Endodermal cell (in vitro differentiated cells): ENCODE results near the gene MAP3K4. TPM values are rescaled to one million over a fixed set of nuclear protein-coding genes. Genes with fewer than 3 reads are reported as not detected.
A peak's percentile ranks its signal among the peaks of the same experiment; 100 is the strongest.
"Not testable (repeated sequence)": the region's sequence is repeated elsewhere in the genome, so short reads cannot be mapped to it uniquely, and the experiment has no call there.

Experiments
- DNase-seq: peaks from one replicate; pipeline ENCODE4 v3.0.0-alpha.2; 2017
- H3K27ac ChIP-seq: 2 replicates; pipeline ENCODE4 v1.5.1; 2013; ENCODE audit warnings: mild to moderate bottlenecking, low read depth, low read length, moderate library complexity
- H3K27me3 ChIP-seq: 2 replicates; pipeline ENCODE4 v1.6.1; 2013; ENCODE audit warnings: mild to moderate bottlenecking, low read length, moderate library complexity; ENCODE audit not compliant: insufficient read depth, control insufficient read depth, poor library complexity, severe bottlenecking
- H3K36me3 ChIP-seq: 2 replicates; pipeline ENCODE4 v1.7.0; 2013; ENCODE audit warnings: mild to moderate bottlenecking, low read length, moderate library complexity; ENCODE audit not compliant: control insufficient read depth, insufficient read depth
- H3K4me1 ChIP-seq: one replicate; pipeline ENCODE4 v1.7.0; 2013; ENCODE audit warnings: low read length; ENCODE audit not compliant: control insufficient read depth, insufficient read depth
- H3K4me3 ChIP-seq: 2 replicates; pipeline ENCODE4 v1.5.1; 2013; ENCODE audit warnings: mild to moderate bottlenecking, low read length, moderate library complexity
- H3K9ac ChIP-seq: 2 replicates; pipeline ENCODE4 v1.6.1; 2013; ENCODE audit warnings: mild to moderate bottlenecking, low read length, moderate library complexity; ENCODE audit not compliant: poor library complexity, severe bottlenecking; ENCODE audit errors: extremely low read depth
- H3K9me3 ChIP-seq: 2 replicates; pipeline ENCODE4 v1.6.1; 2013; ENCODE audit warnings: mild to moderate bottlenecking, low read length, moderate library complexity; ENCODE audit not compliant: control insufficient read depth
- H3K27ac Mint-ChIP-seq: 2 replicates; pipeline ENCODE4 v1.8.0; 2020; ENCODE audit warnings: mixed read lengths
- H3K27me3 Mint-ChIP-seq: 2 replicates; pipeline ENCODE4 v1.8.0; 2021; ENCODE audit warnings: mild to moderate bottlenecking, mixed read lengths; ENCODE audit not compliant: insufficient read depth
- H3K36me3 Mint-ChIP-seq: 2 replicates; pipeline ENCODE4 v1.8.0; 2020; ENCODE audit warnings: low read depth, mixed read lengths
- H3K4me1 Mint-ChIP-seq: 2 replicates; pipeline ENCODE4 v1.8.0; 2020; ENCODE audit warnings: mixed read lengths
- H3K4me3 Mint-ChIP-seq: 2 replicates; pipeline ENCODE4 v1.8.0; 2020; ENCODE audit warnings: mild to moderate bottlenecking, moderate library complexity, mixed read lengths
- H3K9me3 Mint-ChIP-seq: 2 replicates; pipeline ENCODE4 v1.8.0; 2020; ENCODE audit warnings: mild to moderate bottlenecking, mixed read lengths
- WGBS, 2 experiments: methylation state at CpG; one replicate each; pipeline versions ENCODE4 v1.1.5 to v1.1.7; 2013; ENCODE audit warnings: missing lambda C conversion rate in 2 of 2, mixed read lengths in 1 of 2; ENCODE audit not compliant: insufficient coverage in 1 of 2, insufficient read length in 1 of 2; 5-methylcytosine and 5-hydroxymethylcytosine counted together
- total RNA-seq, 2 donors: library from RNA; stranded (reverse); fragmentation: NEBNext Ultra II Directional in 1 of 2; extraction: Animal tissue kit (Norgen Biotek cat#: 25700) in 1 of 2; gene quantifications; 2 replicates in 1 of 2; 3 replicates in 1 of 2; pipeline ENCODE4 v1.2.1, GENCODE V29; 2021
- TF ChIP-seq, protein P1 (sequence below): fragments of 200-600 bp; sonication (generic); conservative IDR thresholded peaks from 2 replicates; pipeline ENCODE4 v1.5.0; 2021; ENCODE audit warnings: antibody characterized with exemption, mild to moderate bottlenecking

Gene MAP3K4
- total RNA-seq, 2 donors from 2014 or later, result 82.8 to 105 TPM

DNA sequence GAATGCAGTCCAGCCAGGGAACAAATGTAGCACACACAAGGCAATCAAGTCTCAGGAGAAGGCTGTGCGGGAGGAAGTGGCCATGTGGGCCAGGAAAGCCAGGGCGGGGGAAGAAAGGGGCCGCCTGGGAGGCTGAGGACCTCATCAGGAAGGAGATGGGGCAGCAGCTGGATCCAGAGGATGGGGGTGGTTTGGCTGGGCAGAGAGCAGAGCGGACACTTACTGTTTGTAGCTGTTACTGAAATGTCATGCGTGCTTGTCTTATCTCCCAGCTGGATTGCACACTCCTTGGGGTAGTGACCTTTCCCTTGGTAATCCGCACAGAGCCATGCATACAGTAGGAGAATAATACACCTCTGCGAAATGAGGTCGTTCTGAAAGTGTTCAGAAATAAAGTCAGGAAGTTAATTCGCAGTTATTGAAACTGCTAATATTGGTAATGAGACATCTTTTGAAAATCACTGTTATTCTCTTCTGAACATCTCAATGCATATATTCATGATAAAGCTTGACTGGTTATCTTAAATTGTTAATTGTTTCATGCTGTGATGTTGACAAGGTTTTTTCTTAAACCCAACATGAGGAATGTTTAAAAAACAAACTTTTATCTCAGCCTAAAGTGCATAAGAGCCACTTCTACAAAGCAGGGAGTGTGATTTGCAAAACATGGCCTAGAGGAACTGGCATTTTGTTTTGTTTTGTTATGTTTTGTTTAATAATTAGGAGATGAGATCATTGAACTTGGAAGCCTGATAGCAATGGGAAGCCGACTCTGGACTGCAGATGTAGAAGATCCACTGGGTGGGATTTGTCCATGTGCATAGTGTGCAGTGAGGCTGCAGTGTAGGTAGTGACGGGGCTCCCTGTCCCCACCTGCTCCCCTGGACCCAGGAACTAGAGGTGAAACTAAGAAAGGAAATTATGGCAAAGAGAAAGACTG is 18.0 kb upstream of the MAP3K4 start:
- no peaks in the 10 kb centered on the region for H3K36me3 ChIP-seq
- peaks cover 35% of the 10 kb centered on the region for H3K9me3 ChIP-seq
- no peak overlapping the region for H3K9ac ChIP-seq
- Mint-ChIP-seq H3K27ac (peak overlapping the region; percentile 93), H3K4me1 (peaks cover 61% of the 10 kb centered on the region), H3K9me3 (peaks cover 27% of the 10 kb centered on the region), H3K36me3 (peaks cover 31% of the 10 kb centered on the region), H3K4me3 (no peak overlapping the region), H3K27me3 (no peaks in the 10 kb centered on the region)
- H3K27ac ChIP-seq, result no peak overlapping the region
- no peak overlapping the region for H3K4me3 ChIP-seq
- H3K4me1 ChIP-seq, result peaks cover 22% of the 10 kb centered on the region
- TF ChIP-seq, protein P1, sequence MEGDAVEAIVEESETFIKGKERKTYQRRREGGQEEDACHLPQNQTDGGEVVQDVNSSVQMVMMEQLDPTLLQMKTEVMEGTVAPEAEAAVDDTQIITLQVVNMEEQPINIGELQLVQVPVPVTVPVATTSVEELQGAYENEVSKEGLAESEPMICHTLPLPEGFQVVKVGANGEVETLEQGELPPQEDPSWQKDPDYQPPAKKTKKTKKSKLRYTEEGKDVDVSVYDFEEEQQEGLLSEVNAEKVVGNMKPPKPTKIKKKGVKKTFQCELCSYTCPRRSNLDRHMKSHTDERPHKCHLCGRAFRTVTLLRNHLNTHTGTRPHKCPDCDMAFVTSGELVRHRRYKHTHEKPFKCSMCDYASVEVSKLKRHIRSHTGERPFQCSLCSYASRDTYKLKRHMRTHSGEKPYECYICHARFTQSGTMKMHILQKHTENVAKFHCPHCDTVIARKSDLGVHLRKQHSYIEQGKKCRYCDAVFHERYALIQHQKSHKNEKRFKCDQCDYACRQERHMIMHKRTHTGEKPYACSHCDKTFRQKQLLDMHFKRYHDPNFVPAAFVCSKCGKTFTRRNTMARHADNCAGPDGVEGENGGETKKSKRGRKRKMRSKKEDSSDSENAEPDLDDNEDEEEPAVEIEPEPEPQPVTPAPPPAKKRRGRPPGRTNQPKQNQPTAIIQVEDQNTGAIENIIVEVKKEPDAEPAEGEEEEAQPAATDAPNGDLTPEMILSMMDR, result no peak
- WGBS, 2 experiments, result 69 to 79% methylated on average over 8 to 11 of the region's 11 CpGs
- H3K27me3 ChIP-seq, result no peaks in the 10 kb centered on the region
- DNase-seq, result peak; percentile 74

DNA sequence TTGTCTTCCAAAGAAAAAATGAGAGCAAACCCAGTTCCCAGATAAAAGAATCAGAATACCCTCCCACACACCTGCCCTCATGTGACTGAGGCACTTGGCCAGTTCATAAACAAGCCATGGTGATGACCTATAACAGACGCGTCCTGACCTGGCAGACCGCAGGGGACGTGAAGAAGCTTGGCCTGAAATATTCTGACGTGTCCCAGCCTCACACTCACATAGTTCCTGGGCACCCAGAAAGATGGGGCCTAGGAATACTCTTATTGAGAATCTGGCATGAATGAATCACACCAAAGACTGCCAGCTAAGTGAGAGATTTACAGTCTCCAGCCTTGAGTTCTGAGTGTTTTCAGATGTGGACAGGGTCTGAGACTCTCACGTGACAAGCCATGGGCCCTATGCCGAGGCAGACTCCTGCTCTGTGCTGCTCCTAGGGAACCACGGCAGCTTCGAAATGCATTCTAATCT is 17.2 kb upstream of the MAP3K4 start:
- H3K4me3 ChIP-seq, result no peak overlapping the region
- WGBS, 2 experiments, result 83 to 89% methylated on average over 8 to 9 of the region's 9 CpGs
- peaks cover 35% of the 10 kb centered on the region for H3K9me3 ChIP-seq
- DNase-seq, result no peak
- no peaks in the 10 kb centered on the region for H3K27me3 ChIP-seq
- peak overlapping the region; percentile 93 for H3K27ac Mint-ChIP-seq
- TF ChIP-seq, protein P1, result no peak
- no peak overlapping the region for H3K9ac ChIP-seq
- H3K27me3 Mint-ChIP-seq, result no peaks in the 10 kb centered on the region
- peaks cover 22% of the 10 kb centered on the region for H3K4me1 ChIP-seq
- peaks cover 61% of the 10 kb centered on the region for H3K4me1 Mint-ChIP-seq
- no peak overlapping the region for H3K4me3 Mint-ChIP-seq
- peaks cover 36% of the 10 kb centered on the region for H3K36me3 Mint-ChIP-seq
- no peak overlapping the region for H3K27ac ChIP-seq
- H3K36me3 ChIP-seq, result no peaks in the 10 kb centered on the region
- peaks cover 33% of the 10 kb centered on the region for H3K9me3 Mint-ChIP-seq

DNA sequence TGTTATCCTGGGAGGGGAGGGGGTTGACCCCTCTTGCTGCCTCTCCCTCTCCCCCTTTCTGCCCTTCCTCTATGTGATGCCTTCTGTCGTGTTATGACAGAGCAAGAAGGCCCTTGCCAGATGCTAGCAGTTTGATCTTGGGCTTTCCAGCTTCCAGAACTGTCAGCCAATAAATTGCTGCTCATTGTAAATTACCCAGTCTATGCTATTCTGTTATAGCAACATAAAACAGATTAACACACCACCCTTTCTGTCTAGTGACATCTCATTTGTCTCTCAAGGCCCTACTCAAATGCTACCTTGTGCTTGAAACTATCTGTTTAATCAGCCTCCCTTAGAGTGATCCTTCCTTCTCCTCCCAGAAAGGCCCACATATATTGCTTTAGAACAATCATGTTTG is 16.4 kb upstream of the MAP3K4 start:
- H3K9me3 ChIP-seq, result peaks cover 40% of the 10 kb centered on the region
- H3K4me3 ChIP-seq, result peak overlapping the region; percentile 19
- TF ChIP-seq, protein P1, result no peak
- no peaks in the 10 kb centered on the region for H3K36me3 ChIP-seq
- no peak overlapping the region for H3K27ac ChIP-seq
- H3K4me1 Mint-ChIP-seq, result peaks cover 60% of the 10 kb centered on the region
- no peak overlapping the region for H3K9ac ChIP-seq
- no peak for DNase-seq
- peaks cover 39% of the 10 kb centered on the region for H3K9me3 Mint-ChIP-seq
- no peaks in the 10 kb centered on the region for H3K27me3 Mint-ChIP-seq
- H3K4me3 Mint-ChIP-seq, result no peak overlapping the region
- peaks cover 22% of the 10 kb centered on the region for H3K4me1 ChIP-seq
- peak overlapping the region; percentile 85 for H3K27ac Mint-ChIP-seq
- 60 to 64% methylated on average over 1 of the region's 1 CpG for WGBS, 2 experiments
- H3K27me3 ChIP-seq, result no peaks in the 10 kb centered on the region
- H3K36me3 Mint-ChIP-seq, result peaks cover 35% of the 10 kb centered on the region

DNA sequence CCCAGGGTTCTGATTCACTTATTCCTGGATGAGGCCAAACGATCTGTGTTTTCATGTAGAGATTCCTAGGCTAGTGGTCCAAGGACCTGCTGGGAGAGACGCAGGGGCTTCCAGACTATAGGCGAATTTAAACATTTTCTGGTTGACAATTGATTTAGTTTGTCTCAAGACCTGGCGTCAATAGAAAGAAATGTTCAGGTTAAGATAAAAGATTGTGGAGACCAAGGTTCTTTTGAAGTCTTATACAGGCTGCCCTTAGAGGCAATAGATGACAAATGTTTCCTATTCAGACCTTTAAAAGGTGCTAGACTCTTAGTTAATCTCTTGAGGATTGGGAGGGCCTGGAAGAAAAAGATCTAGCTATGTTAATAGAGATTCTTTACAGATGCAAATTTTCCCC is 15.6 kb upstream of the MAP3K4 start:
- WGBS, 2 experiments, result 19 to 53% methylated on average over 4 of the region's 4 CpGs
- H3K27ac Mint-ChIP-seq, result peak overlapping the region; percentile 72

More for the DNA sequence above, 15.6 kb upstream of the MAP3K4 start:
- Histone ChIP-seq H3K9ac (peak overlapping the region; percentile 55), H3K4me1 (peaks cover 22% of the 10 kb centered on the region), H3K9me3 (peaks cover 48% of the 10 kb centered on the region)
- not testable (repeated sequence) for H3K4me3 ChIP-seq, H3K27me3 Mint-ChIP-seq, H3K36me3 ChIP-seq, H3K27me3 ChIP-seq, DNase-seq, H3K4me3 Mint-ChIP-seq, H3K27ac ChIP-seq
- Mint-ChIP-seq H3K9me3 (peaks cover 46% of the 10 kb centered on the region), H3K36me3 (peaks cover 31% of the 10 kb centered on the region), H3K4me1 (peaks cover 52% of the 10 kb centered on the region)
